ENCODE results near the gene HNRNPD.
"Not testable (repeated sequence)": the region's sequence is repeated elsewhere in the genome, so short reads cannot be mapped to it uniquely, and the experiment has no call there.

Gene HNRNPD

DNA sequence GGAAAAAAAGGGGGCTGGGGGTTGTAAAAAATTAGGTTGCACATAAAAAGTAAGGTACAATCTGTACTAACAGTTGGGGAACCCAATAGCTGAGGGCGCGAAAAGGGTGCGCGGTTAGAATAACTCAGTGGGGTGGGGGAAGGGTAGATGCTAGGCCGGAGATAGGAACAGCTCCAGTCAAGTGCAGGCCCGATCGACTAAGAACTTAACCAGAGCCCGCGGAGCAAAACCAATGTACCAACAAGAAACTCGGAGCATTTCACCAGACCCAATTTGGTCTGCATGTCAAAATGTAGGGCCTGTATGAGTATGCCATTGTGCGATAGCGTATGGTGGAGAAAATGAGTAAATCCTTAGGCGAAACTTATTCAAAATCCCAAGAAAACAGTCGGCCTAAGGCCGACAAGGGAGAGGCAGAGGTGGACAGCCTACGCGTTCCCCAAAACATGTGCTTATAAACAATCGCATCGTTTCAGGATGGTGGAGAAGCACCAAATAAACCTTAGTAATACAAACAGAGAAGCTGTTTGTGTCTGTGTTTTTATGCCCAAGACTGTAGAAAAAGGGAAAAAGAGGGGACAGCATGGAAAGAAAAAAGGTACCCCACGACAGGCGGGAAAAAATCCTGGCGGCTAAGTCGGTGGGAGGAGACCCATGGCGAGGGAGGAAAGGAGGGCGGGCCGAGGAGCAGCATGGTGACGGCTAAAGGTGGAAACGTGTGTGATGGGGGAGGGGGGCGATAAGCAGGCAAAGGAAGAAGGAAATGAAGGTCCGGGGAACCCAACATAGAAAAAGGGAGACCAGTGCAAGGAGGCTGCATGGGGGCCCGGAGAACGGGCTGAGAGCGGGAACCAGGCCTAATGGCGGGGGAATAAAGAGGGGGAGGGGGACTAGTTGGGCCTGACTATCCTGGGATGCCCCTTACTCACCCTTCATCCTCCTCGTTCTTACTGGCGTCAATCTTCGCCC, 990 bp downstream of the HNRNPD start:
- peak; percentile 63 to 73 for DNase-seq

DNA sequence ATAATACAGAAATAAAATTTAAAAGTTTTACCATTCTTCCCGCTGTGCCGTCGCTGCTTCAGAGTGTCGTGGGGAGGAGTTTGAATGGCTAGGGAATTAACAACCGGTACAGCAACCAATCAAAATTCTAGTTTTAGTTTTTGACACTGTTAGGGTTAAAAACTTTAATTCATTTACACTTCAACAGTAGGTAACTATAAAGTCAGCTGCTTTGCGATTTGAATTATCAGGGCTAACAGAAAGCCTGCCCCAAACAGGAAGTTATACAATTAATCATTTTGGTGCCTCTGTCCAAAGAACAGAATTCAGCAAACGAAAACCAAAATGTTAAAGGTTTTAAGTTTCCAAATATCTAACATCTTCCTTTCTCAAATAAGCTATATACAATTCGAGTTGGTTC, 2.3 kb downstream of the HNRNPD start:
- DNase-seq = no peak

GRCh38 chr4:82367438-82368097, 6.2 kb downstream of the HNRNPD start:
- no peak for DNase-seq

GRCh38 chr4:82366431-82366830, 7.4 kb downstream of the HNRNPD start:
- not testable (repeated sequence) for DNase-seq

- no peak for DNase-seq
Measured at GRCh38 chr4:82363896-82364487, 9.8 kb downstream of the HNRNPD start.

GRCh38 chr4:82362565-82362964, 11.2 kb downstream of the HNRNPD start:
- no peak for DNase-seq

DNA sequence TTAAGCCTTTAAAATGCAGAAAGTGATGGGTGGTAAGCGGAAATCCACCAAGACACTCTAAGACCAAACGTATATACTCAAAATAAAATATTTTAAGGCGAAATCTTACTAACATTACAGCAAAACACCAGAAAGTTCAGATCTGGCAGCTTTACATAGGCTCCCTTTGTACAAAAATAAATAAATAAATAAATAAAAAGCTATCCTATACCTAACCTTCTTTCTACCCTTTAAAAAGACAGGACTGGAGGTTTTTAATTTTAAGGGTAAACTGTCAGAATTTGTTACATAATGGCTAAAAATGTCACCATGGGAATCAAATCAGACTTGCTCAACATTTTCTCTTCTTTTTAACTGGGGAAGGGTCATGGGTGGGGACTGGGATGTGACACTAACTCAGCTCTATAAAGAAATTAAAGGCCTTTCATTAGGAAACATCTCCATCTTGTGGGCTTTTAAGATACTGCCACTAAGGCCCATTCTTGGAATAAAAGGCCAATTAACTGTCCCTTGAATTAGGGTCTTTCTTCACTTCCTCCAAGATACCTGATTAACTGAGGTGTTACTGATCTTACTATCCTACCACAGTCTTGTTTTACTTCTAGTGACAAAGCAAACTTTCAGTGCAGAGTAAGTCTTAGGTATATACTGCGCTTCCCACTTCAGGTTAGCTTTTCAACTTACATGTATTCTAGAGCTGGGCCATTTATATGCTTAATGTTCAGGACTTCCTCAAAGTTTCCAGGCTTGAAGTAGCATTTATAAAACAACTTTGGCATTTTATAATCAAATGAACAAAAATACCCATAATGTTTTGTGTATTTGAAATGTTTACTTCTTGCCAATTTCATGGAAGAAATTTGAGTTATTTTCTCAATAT, 13.3 kb downstream of the HNRNPD start:
- DNase-seq = no peak

DNA sequence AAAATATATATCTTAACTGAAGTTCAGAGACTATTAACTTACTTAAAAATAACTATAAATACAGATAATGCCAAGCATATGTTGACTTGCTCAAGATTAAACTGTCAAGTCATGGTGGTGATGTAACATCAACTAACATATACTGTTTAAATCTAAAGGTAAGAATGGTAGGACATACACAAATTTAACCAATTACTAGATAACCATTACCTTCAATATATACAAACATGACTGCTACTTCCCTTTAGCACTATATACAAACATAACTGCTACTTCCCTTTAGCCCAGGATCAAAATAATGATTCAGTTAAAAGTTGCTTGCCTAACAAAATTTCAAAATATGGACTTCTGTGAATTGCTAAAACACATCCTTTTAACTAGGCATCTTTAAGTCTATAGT, 14.9 kb downstream of the HNRNPD start:
- no peak for DNase-seq

DNA sequence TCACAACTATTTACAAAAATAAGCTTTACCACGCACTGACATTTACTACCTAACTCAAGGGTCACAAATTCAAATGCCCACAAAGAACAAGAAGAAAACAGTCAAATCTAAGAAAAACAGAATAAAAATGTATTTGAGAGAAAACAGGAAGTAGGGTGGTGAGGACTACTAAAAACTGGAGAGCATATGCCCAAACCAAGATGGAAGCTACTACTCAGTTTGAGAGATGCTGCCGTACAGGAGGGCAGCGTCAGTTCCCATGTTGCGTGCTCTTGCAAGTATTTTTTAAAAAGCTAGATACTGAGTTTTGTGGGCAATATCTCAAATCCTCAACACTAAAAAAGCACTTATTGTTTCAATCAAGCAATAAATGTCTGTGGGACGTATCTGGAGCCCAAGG, 16.2 kb downstream of the HNRNPD start:
- no peak for DNase-seq

GRCh38 chr4:82354788-82355187, 19.0 kb downstream of the HNRNPD start:
- DNase-seq = no peak

GRCh38 chr4:82352825-82353366, 20.9 kb downstream of the HNRNPD start:
- DNase-seq = no peak

DNA sequence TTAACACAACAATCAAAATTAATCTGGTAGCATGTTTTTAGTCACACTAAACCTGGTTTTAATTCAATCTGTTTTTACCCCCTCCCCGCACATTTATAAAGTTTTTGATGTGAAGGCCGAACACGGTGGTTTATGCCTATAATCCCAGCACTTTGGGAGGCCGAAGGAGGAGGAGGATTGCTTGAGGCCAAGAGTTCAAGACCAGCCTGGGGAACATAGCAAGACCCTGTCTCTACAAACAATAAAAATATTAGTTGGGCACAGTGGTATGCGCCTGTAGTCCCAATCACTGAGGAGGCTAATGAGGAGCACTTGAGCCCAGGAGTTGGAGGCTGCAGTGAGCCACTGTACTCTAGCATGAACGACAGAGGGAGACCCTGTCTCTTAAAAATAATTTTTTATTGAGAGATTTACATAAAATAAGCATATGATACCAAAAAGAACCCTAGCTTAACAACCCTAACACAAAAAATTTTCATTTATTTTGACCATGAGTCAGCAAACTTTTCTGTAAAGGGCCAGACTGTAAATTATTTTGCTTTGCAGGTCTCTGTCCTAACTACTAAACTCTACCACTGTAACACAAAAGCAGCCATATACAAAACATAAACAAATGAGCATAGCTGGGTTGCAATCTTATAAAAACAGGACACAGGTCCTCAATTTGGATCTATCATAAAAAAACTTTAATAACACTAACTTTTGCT, 21.5 kb downstream of the HNRNPD start:
- DNase-seq = no peak

DNA sequence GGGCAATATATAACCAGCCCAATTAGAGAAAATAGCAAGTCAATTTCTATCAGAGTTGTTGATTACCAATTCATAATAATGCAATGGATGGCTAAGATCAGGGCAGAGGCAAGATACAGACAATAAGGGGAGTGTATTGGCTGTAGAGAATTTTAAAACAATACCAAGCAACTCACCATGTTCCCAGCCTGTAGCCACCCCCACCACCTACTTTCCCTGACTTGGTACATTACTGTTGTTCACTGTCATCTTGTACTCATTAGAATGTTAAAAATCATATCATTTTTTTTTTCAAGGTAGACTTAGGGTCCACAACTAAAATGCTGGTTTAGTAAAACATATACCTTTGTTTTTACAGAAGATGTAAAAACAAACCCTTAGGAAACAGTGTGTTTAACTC, 27.7 kb downstream of the HNRNPD start:
- no peak for DNase-seq

GRCh38 chr4:82335043-82335442, 38.7 kb downstream of the HNRNPD start:
- DNase-seq = no peak

- not testable (repeated sequence) for DNase-seq
Measured at GRCh38 chr4:82333641-82334040, 40.1 kb downstream of the HNRNPD start.

- DNase-seq = no peak
Measured at GRCh38 chr4:82331814-82332213, 42.0 kb downstream of the HNRNPD start.

DNA sequence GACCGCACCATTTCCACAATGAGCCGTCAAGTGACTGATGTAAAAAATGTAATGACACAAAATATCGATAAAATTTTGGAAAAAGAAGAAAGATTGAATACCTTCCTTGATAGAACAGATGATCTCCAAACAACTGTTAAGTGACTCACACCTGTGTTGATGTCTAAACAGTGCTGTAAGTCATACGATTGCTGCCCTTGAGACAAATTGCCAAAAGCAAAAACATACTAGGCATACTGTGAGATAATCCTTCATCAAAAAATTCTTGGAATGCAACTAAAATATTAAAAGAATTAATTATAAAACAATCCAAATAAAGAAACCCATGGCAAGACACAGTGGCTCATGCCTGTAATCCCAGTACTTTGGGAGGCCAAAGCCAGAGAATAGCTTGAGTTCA, 53.4 kb downstream of the HNRNPD start:
- no peak for DNase-seq

DNA sequence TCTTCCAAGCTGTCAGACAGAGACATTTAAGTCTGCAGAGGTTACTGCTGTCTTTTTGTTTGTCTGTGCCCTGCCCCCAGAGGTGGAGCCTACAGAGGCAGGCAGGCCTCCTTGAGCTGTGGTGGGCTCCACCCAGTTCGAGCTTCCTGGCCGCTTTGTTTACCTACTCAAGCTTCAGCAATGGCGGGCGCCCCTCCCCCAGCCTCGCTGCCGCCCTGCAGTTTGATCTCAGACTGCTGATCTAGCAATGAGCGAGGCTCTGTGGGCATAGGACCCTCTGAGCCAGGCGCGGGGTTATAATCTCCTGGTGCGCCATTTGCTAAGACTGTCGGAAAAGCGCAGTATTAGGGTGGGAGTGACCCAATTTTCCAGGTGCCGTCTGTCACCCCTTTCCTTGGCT, 70.7 kb downstream of the HNRNPD start:
- not testable (repeated sequence) for DNase-seq
